ENCODE results near the gene DOK5. TPM values are rescaled to one million over a fixed set of nuclear protein-coding genes. Genes with fewer than 3 reads are reported as not detected.
A peak's percentile ranks its signal among the peaks of the same experiment; 100 is the strongest.

DOK5 gene
- total and polyA plus RNA-seq, 2 experiments from 2014 or later, result 5.0 to 6.9 TPM

GRCh38 chr20:54668271-54669039 is 193.1 kb downstream of the DOK5 start:
- Histone ChIP-seq H3K4me2 (no peak overlapping the region; the same call in 1 of the 2 replicates), H3K36me3 (ENCODE audit: insufficient read depth) (no peaks in the 10 kb centered on the region; the same call in 1 of the 2 replicates), H2AFZ (peak overlapping the region; percentile 97), H3K27me3 (ENCODE audit: insufficient read depth) (peaks cover 6% of the 10 kb centered on the region; the same call in 1 of the 2 replicates), H3K4me1 (ENCODE audit: insufficient read depth) (no peaks in the 10 kb centered on the region; the same call in 1 of the 2 replicates), H3F3A (replicated peaks; ENCODE audit: low read depth) (no peaks in the 10 kb centered on the region), H3K4me3 (no peak overlapping the region), H3K9me2 (ENCODE audit: insufficient read depth) (no peaks in the 10 kb centered on the region), H3K27ac (ENCODE audit: low read depth) (no peak overlapping the region), H3K79me2 (replicated peaks; ENCODE audit: insufficient read depth) (no peaks in the 10 kb centered on the region), H4K20me1 (replicated peaks; ENCODE audit: insufficient read depth) (no peaks in the 10 kb centered on the region)
- TF ChIP-seq ZNF462 (CRISPR knock-in tag; IDR thresholded peaks at IDR 0.05), result no peak
- TF ChIP-seq, protein P1, sequence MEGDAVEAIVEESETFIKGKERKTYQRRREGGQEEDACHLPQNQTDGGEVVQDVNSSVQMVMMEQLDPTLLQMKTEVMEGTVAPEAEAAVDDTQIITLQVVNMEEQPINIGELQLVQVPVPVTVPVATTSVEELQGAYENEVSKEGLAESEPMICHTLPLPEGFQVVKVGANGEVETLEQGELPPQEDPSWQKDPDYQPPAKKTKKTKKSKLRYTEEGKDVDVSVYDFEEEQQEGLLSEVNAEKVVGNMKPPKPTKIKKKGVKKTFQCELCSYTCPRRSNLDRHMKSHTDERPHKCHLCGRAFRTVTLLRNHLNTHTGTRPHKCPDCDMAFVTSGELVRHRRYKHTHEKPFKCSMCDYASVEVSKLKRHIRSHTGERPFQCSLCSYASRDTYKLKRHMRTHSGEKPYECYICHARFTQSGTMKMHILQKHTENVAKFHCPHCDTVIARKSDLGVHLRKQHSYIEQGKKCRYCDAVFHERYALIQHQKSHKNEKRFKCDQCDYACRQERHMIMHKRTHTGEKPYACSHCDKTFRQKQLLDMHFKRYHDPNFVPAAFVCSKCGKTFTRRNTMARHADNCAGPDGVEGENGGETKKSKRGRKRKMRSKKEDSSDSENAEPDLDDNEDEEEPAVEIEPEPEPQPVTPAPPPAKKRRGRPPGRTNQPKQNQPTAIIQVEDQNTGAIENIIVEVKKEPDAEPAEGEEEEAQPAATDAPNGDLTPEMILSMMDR (conservative IDR thresholded peaks at IDR 0.05; ENCODE audit: low read depth in 2 of 2), result peak; percentile 62 to 74
- H3K4me3 Mint-ChIP-seq, result no peak overlapping the region
- H3K27ac Mint-ChIP-seq, result no peak overlapping the region
- ATAC-seq, result peak; percentile 78
- peaks cover 32% of the 10 kb centered on the region for H3K9me3 Mint-ChIP-seq
- H3K4me1 Mint-ChIP-seq, result no peaks in the 10 kb centered on the region
- peak; percentile 69 for DNase-seq (ENCODE audit: low spot score)
- H3K36me3 Mint-ChIP-seq (ENCODE audit: low read depth), result no peaks in the 10 kb centered on the region
- H3K27me3 Mint-ChIP-seq (ENCODE audit: insufficient read depth, low read depth, poor library complexity), result no peaks in the 10 kb centered on the region

Data from GM23338 (cell line).